PC-3 (cell line): Measurements from ENCODE around the gene ATG4D. TPM values are rescaled to one million over a fixed set of nuclear protein-coding genes. Genes with fewer than 3 reads are reported as not detected.
A peak's percentile ranks its signal among the peaks of the same experiment; 100 is the strongest.

Experiments
- ATAC-seq: fragments of 200-7000 bp; cut with Tn5 transposase; 2 replicates; pipeline ENCODE4 v1.9.1; 2020; ENCODE audit warnings: mild to moderate bottlenecking, moderate library complexity
- BruUV-seq: library from RNA; stranded (reverse); fragments of 400-500 nt; replicated peaks from 2 replicates; lab custom pipeline; 2021; lab: Mats Ljungman, UMichigan
- CTCF ChIA-PET: fragments of 300-600 bp; sonication (Branson Sonifier 250); formaldehyde crosslinking; loops from one replicate; lab custom pipeline; 2022; ENCODE audit warnings: antibody characterized with exemption; lab: Charles Lee
- POLR2A ChIA-PET: fragments of 300-600 bp; sonication (Branson Sonifier 250); formaldehyde crosslinking; loops from one replicate; lab custom pipeline; 2022; ENCODE audit warnings: antibody characterized with exemption; ENCODE audit not compliant: unreplicated experiment; lab: Charles Lee
- DNase-seq: peaks from one replicate; pipeline ENCODE4 v3.0.0-alpha.2; 2015
- H2AFZ ChIP-seq: fragments of 300-600 bp; sonication (generic); 2 replicates; pipeline ENCODE4 v1.6.0; 2016; ENCODE audit warnings: antibody characterized with exemption, low read length
- H3F3A ChIP-seq: fragments of 300-600 bp; sonication (generic); one replicate; pipeline ENCODE4 v1.6.0; 2017; ENCODE audit warnings: antibody characterized with exemption, low read length, control low read depth, mild to moderate bottlenecking; ENCODE audit not compliant: unreplicated experiment
- H3K27ac ChIP-seq: fragments of 300-600 bp; sonication (generic); 2 replicates; pipeline ENCODE4 v1.5.1; 2016; ENCODE audit warnings: mild to moderate bottlenecking, low read length
- H3K27me3 ChIP-seq: fragments of 300-600 bp; sonication (generic); 2 replicates; pipeline ENCODE4 v1.6.1; 2016; ENCODE audit warnings: low read length, mixed read lengths
- H3K36me3 ChIP-seq: fragments of 300-600 bp; sonication (generic); 2 replicates; pipeline ENCODE4 v1.6.1; 2016; ENCODE audit warnings: low read depth, mixed run types, low read length, mixed read lengths
- H3K4me1 ChIP-seq: fragments of 300-600 bp; sonication (generic); 2 replicates; pipeline ENCODE4 v1.5.1; 2016; ENCODE audit warnings: low read length; ENCODE audit not compliant: insufficient read depth
- H3K4me2 ChIP-seq: fragments of 300-600 bp; sonication (generic); 2 replicates; pipeline ENCODE4 v1.6.0; 2016; ENCODE audit warnings: low read length
- H3K4me3 ChIP-seq: fragments of 300-600 bp; sonication (generic); 2 replicates; pipeline ENCODE4 v1.5.1; 2016; ENCODE audit warnings: mild to moderate bottlenecking, low read length, mixed read lengths
- H3K79me2 ChIP-seq: fragments of 300-600 bp; sonication (generic); 2 replicates; pipeline ENCODE4 v1.6.1; 2017; ENCODE audit warnings: low read length, mixed read lengths
- H3K9ac ChIP-seq: fragments of 300-600 bp; sonication (generic); 2 replicates; pipeline ENCODE4 v1.6.0; 2016; ENCODE audit warnings: mild to moderate bottlenecking, low read length
- H3K9me2 ChIP-seq: fragments of 300-600 bp; sonication (generic); replicated peaks from 2 replicates; pipeline ENCODE4 v1.6.1; 2016; ENCODE audit warnings: mixed run types, low read length, mixed read lengths
- H3K9me3 ChIP-seq: fragments of 300-600 bp; sonication (generic); 2 replicates; pipeline ENCODE4 v1.6.1; 2016; ENCODE audit warnings: low read length, mixed read lengths
- H4K20me1 ChIP-seq: fragments of 300-600 bp; sonication (generic); 2 replicates; pipeline ENCODE4 v1.6.1; 2016; ENCODE audit warnings: low read length, mixed read lengths
- EZH2 ChIP-seq: fragments of 300-600 bp; sonication (generic); IDR thresholded peaks from one replicate; pipeline ENCODE4 v1.6.1; 2017; ENCODE audit warnings: antibody characterized with exemption, mild to moderate bottlenecking, low read length; ENCODE audit not compliant: unreplicated experiment
- EZH2phosphoT487 ChIP-seq: fragments of 300-600 bp; sonication (generic); IDR thresholded peaks from 2 replicates; pipeline ENCODE4 v1.6.1; 2018; ENCODE audit warnings: mild to moderate bottlenecking, antibody characterized with exemption, low read length, borderline replicate concordance
- intact Hi-C: fragments of 100-400 bp; cut with micrococcal nuclease; formaldehyde crosslinking; loops from 2 replicates; pipeline ENCODE4 v1.9.0; 2023
- total RNA-seq: library from RNA; depleted of rRNA; stranded (reverse); fragments of >200 nt; gene quantifications from 2 replicates; pipeline ENCODE4 v1.2.3, GENCODE V29; 2014
- TF ChIP-seq, protein P1 (sequence below): fragments of 300-600 bp; sonication (generic); conservative IDR thresholded peaks from 2 replicates; pipeline ENCODE4 v1.5.1; 2017; ENCODE audit warnings: antibody characterized with exemption, low read depth, mild to moderate bottlenecking, low read length

Gene ATG4D
- total RNA-seq, 1 experiment from 2014 or later: 65.9 TPM

GRCh38 chr19:10587022-10587838, 43.5 kb downstream of the ATG4D start, which contains the start of gene AP1M2:
TSS of gene AP1M2 (minus strand) at chr19:10587312. CDS start at chr19:10587231, 81 bp downstream.
- Histone ChIP-seq H3K9me2 (no peaks in the 10 kb centered on the region), H3F3A (no peaks in the 10 kb centered on the region), H3K4me2 (peak within 1 kb of the TSS; percentile 76), H2AFZ (peak within 1 kb of the TSS; percentile 76), H3K4me3 (peak within 1 kb of the TSS; percentile 82), H3K36me3 (no peaks in the 10 kb centered on the region), H3K9ac (peak within 1 kb of the TSS; percentile 72), H3K4me1 (no peaks in the 10 kb centered on the region), H3K79me2 (no peaks in the 10 kb centered on the region), H3K27me3 (peaks cover 16% of the 10 kb centered on the region; the same call in 1 of the 2 replicates), H3K27ac (no peak within 1 kb of the TSS), H4K20me1 (no peaks in the 10 kb centered on the region), H3K9me3 (no peaks in the 10 kb centered on the region)
- CTCF ChIA-PET: no interaction called here
- DNase-seq (peak; percentile 37), ATAC-seq (peak; percentile 65)
- BruUV-seq: no TSS peak
- no peak for TF ChIP-seq EZH2phosphoT487
- no peak for TF ChIP-seq EZH2
- intact Hi-C loops: no loop called here
- POLR2A ChIA-PET: no interaction called here

- DNase-seq (no peak), ATAC-seq (no peak)
- Histone ChIP-seq H4K20me1 (no peaks in the 10 kb centered on the region), H3K4me3 (no peak overlapping the region), H3K9me3 (no peaks in the 10 kb centered on the region), H3K79me2 (no peaks in the 10 kb centered on the region), H3F3A (no peaks in the 10 kb centered on the region), H3K9me2 (no peaks in the 10 kb centered on the region), H3K9ac (no peak overlapping the region), H3K27ac (no peak overlapping the region), H3K36me3 (no peaks in the 10 kb centered on the region), H3K4me2 (no peak overlapping the region), H3K27me3 (peaks cover 16% of the 10 kb centered on the region; the same call in 1 of the 2 replicates), H3K4me1 (no peaks in the 10 kb centered on the region), H2AFZ (no peak overlapping the region)
- no peak for TF ChIP-seq EZH2
- TF ChIP-seq EZH2phosphoT487: no peak
- TF ChIP-seq, protein P1, sequence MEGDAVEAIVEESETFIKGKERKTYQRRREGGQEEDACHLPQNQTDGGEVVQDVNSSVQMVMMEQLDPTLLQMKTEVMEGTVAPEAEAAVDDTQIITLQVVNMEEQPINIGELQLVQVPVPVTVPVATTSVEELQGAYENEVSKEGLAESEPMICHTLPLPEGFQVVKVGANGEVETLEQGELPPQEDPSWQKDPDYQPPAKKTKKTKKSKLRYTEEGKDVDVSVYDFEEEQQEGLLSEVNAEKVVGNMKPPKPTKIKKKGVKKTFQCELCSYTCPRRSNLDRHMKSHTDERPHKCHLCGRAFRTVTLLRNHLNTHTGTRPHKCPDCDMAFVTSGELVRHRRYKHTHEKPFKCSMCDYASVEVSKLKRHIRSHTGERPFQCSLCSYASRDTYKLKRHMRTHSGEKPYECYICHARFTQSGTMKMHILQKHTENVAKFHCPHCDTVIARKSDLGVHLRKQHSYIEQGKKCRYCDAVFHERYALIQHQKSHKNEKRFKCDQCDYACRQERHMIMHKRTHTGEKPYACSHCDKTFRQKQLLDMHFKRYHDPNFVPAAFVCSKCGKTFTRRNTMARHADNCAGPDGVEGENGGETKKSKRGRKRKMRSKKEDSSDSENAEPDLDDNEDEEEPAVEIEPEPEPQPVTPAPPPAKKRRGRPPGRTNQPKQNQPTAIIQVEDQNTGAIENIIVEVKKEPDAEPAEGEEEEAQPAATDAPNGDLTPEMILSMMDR: no peak
- intact Hi-C loops: no loop called here
- ChIA-PET POLR2A (no interaction called here), CTCF (no interaction called here)
- no TSS peak for BruUV-seq
Observed at GRCh38 chr19:10587839-10588150, 44.1 kb downstream of the ATG4D start.

- no peak overlapping the region for H3K4me2 ChIP-seq
- no TSS peak for BruUV-seq
- POLR2A ChIA-PET: no interaction called here
- no peaks in the 10 kb centered on the region for H4K20me1 ChIP-seq
- intact Hi-C loops: no loop called here
- DNase-seq (no peak), ATAC-seq (no peak)
- no peak overlapping the region for H3K9ac ChIP-seq
- no peak overlapping the region for H3K27ac ChIP-seq
- H3K27me3 ChIP-seq: no peaks in the 10 kb centered on the region
- no peak overlapping the region for H3K4me3 ChIP-seq
- H3K9me3 ChIP-seq: no peaks in the 10 kb centered on the region
- H3K9me2 ChIP-seq: no peaks in the 10 kb centered on the region
- TF ChIP-seq, protein P1: no peak
- TF ChIP-seq EZH2phosphoT487: no peak
- no peak for TF ChIP-seq EZH2
- H2AFZ ChIP-seq: no peak overlapping the region
- H3K4me1 ChIP-seq: no peaks in the 10 kb centered on the region
- no peaks in the 10 kb centered on the region for H3K36me3 ChIP-seq
- H3F3A ChIP-seq: no peaks in the 10 kb centered on the region
- no peaks in the 10 kb centered on the region for H3K79me2 ChIP-seq
- CTCF ChIA-PET: no interaction called here
Observed at GRCh38 chr19:10593148-10593547, 49.4 kb downstream of the ATG4D start.
